Stimulated activated CD4-positive, alpha-beta T cell treated with anti-CD3 and anti-CD28 coated beads, Interleukin-4, amount 100 ng/mL, for 48 hours (primary cell): ENCODE results near the gene TRMT1.

ENCODE experiments used
- DNase-seq, 2 donors: peaks; one replicate each; pipeline ENCODE4 v3.0.0-alpha.2; 2020; ENCODE audit warnings: low read depth in 2 of 2

TRMT1 gene

GRCh38 chr19:13102666-13103580, 13.6 kb downstream of the TRMT1 start, which contains the start of gene LYL1:
Gene LYL1, minus strand, starts transcription at chr19:13102858. Its CDS starts 1,687 bp downstream, at chr19:13101171.
- no peak for DNase-seq

GRCh38 chr19:13102416-13102665, 14.2 kb downstream of the TRMT1 start:
- no peak for DNase-seq

- DNase-seq, result no peak
Measured at GRCh38 chr19:13101590-13102415, 14.7 kb downstream of the TRMT1 start.

DNA sequence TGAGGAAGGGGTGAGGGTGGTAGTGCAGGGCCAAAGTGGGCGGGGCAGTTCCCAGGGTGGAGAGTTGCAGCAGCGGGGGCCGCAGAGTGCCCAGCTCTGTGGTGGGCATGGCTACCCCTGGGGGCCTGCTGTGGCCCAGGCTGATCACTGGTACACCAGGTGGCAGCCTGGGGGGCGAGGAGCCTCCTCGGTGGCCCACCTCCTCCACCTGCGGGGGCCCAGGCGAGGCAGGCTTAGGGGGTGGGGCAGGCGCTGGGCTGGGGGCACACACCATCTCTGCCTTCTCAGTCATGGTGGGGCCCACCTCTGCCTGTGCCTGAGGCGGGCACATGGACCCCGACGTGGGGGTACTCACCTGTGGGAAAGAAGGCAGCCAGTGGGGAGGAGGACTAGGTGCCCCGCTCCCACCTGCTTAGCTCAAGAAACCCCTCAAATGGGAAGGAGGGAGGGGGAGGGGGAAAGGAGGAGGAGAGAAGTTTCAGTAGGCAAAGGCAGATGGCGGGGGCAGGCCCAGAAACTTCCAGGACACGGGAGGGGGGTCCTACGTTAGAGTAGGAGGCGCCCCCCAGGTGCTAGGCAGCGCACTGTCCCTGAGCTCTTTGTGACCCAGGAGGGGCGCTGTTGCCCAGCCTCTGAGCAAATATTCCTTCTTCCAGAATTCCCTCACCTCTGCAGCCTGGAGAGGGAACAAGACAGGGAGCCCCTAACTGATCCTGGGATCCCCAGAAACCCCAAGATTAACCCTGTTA, 15.5 kb downstream of the TRMT1 start:
- no peak for DNase-seq

GRCh38 chr19:13100031-13100588, 16.4 kb downstream of the TRMT1 start:
- peak; percentile 52 to 61 for DNase-seq

DNA sequence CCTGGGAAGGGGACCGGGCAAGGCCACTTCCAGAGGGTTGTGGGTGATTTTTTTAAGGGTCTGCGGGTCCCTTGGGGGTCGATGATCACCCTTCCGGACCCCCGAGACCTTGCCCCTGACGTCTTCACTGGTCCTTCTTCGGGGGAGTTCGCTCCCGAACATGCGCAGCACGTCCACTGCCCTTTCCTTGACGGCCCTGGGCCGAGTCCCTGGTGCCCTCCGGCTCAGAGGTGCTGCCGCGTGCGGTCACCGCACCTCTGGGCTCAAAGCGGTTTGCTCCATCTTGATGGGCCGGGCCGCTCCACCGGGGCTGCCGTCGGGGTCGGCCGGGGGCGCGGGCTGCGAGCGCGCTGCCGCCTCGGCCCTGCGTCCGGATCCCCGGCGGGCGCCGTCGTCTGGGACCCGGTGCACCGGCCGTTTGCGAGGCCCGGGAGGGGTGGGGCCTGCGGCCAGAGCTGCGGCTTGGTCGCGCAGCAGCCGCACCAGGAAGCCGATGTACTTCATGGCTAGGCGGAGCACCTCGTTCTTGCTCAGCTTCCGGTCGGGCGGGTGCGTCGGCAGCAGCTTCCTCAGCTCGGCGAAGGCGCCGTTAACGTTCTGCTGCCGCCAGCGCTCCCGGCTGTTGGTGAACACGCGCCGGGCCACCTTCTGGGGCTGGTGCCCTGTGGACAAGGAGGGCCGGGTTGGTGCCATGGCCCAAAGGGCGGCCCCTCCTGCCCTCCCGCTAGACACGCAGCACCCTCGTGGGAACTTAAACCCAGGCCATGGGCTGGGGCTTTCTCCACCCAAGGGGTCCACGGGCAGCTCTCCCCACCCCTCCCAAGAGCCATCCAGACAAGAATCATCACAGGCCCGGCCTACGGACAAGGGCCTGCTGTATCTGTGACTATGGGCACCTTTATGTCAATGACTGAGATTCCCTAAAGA, 17.2 kb downstream of the TRMT1 start:
- DNase-seq, result peak; percentile 60 to 61

DNA sequence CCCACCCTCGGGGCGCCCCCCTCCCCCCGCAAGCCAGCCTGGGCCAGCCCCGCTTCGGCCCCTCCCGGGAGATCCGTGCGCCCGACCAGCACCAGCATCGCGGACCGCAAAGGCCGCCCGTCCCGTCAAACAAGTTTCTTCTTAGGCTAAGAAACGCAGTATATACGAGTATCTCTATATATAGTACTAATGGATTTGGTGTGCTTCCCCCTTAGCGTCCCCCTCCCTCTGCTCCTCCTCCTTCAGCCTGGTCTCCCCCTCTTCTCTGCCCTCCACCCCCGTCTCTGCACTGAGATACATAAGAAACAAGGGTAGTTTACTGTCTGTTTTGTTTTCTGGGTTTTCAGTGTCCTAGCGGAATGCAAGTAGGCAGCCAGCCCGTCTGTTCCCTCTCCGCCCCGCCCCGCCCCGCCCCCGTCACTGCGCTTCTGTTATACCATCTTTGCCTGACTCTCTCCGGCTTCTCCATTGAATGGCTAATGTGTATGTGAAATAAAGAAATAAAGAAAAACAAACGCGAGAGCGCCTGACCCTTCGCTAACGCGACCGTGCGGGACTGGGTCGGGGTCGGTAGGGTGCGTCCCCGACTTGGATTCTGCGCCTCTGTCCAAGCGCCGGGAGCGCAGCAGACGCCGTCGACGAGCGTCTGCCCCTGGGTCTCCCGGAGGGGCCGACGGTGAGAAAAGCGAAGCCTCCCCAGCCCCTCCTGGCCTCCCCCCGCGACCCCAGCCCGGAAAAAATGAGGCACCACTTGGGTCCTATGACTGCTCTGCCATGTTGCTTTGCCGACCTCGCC, 18.1 kb downstream of the TRMT1 start:
- no peak for DNase-seq

DNA sequence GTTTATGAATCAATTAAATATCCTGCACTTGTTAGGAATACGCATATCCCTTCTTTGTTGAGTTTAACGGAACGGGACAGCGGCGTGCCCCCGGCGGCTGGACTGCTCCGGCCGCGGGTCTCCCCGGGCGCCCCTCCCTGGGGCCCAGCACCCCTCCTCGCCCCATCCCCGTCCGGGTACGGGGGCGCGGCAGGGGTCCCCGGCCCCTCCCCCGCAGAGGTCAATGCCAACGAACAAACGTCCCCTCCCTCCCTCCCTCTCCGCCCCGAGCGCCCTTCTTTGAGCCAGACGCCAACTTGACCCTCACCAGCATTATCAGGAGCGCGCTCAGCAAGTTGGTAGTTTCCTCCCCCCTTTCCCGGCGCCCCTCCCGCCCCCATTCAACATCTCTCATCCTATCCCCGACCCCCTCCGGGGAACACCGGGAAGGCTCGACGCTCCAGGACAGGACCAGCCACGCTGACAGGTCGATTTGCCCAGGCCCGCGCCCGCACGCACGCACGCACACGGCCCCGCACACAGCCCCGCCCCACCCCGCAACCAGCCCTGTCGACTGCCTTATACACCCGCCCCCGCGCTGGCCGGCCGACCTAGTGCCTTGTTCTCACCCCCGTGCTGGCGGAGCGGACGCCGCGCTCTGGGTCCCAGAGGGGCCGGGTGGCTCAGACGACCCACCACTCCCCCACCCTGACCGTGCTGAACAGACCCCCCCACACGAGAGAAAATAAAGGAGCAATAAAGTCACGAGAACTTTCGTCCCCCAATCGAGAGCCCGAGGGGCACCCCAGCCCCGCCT, 18.9 kb downstream of the TRMT1 start:
- DNase-seq, result no peak

DNA sequence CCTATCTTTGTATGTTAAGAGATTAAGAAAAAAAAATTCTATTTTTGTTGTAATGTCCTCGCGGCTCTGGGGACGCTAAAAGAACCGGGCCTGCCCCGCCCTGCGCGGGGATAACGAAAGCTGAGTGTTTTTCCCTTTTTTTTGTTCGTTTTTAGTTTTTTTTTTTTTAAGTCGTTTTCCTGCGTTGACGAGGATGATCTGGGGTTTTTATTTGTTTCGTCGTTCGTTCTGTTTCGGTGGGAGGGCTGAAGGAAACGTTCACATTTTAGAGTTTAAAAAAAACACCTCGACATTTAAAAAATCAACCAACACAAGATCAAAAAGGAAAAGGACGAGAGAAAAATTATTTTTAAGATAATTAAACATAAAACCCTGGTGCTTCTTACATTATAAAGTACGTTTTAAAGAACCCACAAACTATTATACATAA, 19.5 kb downstream of the TRMT1 start:
- no peak for DNase-seq

DNA sequence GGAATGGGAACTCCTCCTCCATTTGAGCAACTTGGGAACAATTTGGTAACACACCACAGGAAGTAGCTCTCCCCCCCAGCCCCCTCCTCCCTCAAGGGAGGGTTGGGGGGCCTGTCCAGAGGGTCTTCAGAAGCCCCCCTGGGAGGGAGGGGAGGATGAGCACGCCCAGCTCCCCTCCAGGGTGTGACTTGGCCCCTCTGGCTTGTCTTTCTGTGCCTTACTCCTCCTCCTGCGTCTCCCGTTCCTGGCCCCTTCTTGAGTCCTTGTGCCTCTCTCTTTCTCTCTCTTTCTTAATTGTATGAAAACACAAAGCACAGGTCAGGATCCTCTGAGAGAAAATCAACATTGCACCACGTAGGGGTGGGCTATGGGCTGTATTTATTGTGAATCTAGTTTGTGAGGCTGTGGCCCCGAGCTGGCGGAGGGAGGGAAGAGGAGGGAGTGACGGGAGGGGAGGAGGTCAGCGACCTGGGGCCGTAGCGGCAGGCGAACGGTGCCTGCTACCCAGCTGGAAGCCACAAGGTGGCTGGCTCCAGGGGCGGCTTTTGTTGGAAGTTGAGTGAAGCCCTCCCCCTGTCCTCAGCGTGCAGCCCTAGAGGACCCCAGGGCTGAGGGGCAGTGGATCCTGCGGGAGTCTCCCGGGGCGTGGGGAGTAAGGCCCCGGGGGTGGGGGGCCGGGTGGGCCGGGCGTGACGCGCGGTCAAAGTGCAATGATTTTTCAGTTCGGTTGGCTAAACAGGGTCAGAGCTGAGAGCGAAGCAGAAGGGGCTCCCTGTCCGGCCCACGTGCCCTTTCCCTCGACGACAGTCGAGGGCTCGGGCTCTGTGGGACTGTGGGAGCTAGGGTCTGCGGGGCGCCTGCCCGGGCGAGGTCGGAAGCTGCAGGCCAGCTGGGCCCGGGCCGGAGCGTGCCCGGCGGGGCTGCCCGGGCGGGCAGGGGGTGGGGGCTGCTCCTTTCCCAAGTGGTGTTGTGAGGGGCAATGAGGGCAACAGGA, 20.3 kb downstream of the TRMT1 start:
- DNase-seq, result no peak

DNA sequence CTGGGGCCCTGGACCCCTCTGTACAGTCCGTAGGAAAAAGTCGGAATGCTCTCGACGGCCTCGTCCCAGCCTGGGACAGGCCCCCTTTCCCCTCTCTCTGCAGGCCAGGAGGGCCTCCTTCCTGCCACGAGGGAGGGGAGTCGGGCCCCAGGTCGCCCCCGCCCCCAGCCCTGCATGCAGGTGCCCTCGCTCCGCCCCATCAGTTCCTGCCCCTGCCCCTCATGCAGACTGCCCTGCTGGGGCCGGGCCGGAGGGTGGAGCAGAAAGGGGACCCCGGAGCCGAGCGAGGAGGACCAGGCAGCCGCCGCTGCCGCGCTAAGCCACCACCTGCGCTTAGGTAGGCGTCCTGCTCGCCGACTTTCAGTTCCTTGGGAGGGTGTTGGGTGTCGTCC, 21.2 kb downstream of the TRMT1 start:
- DNase-seq, result no peak

- no peak for DNase-seq
Measured at GRCh38 chr19:13094771-13095392, 21.7 kb downstream of the TRMT1 start.

- no peak for DNase-seq
Measured at GRCh38 chr19:13094106-13094504, 22.4 kb downstream of the TRMT1 start.

- peak; percentile 64 to 75 for DNase-seq
Measured at GRCh38 chr19:13093407-13094105, 23.0 kb downstream of the TRMT1 start.

DNA sequence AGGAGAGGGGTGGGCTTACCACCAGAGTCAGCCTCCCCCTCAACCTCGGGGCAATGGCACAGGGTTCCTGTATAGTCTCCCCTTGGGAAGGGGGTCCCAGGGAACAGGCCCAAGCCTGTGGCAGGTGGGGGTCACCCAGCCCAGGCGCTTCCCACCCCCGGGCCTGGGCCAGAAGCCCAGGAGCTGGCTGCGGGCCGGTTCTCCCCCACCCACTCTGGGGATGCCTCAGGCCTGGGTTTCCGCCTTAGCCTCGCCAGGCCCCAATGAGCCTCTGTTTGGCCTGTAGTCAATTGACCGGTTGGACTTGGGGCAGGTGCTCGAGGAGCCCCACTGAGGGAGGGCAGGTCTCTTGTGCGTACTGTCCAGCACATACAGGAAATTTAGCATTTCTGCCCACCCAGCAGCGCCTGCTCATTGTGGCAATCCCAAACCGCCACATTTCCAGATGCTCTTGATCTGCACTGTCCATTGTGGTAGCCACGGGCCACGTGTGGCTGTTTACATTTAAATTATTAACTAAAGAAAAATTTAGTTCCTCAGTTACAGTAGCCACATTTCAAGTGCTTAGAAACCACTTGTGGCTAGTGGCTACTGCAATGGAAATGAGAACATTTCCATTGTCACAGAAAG, 23.8 kb downstream of the TRMT1 start:
- DNase-seq, result no peak

- no peak for DNase-seq
Measured at GRCh38 chr19:13092158-13092543, 24.4 kb downstream of the TRMT1 start.
